HCT116 (cell line): ENCODE measurements around the gene DPP6.

Source experiments
- CBX3 ChIP-seq: IDR thresholded peaks from 2 replicates; pipeline ENCODE4 v1.6.1; 2012; ENCODE audit warnings: low read depth
- CTCF ChIP-seq, 3 experiments: fragments of 200-600 bp in 1 of 3; sonication (generic) in 1 of 3; IDR thresholded peaks in 2 of 3; conservative IDR thresholded peaks in 1 of 3; 2 replicates each; pipeline ENCODE4 v1.5.1; 2012 to 2017; ENCODE audit warnings: low read depth in 2 of 3, low read length in 2 of 3, antibody characterized with exemption in 1 of 3, borderline replicate concordance in 1 of 3, control low read depth in 1 of 3, mild to moderate bottlenecking in 1 of 3, mixed read lengths in 1 of 3, mixed run types in 1 of 3, moderate library complexity in 1 of 3; ENCODE audit not compliant: insufficient read depth in 1 of 3
- EZH2 ChIP-seq: fragments of 200-600 bp; sonication (generic); IDR thresholded peaks from 2 replicates; pipeline ENCODE4 v1.6.1; 2017; ENCODE audit warnings: antibody characterized with exemption, mixed run types
- EZH2phosphoT487 ChIP-seq: fragments of 200-600 bp; IDR thresholded peaks from 2 replicates; pipeline ENCODE4 v1.6.1; 2018; ENCODE audit warnings: antibody characterized with exemption, borderline replicate concordance
- FOSL1 ChIP-seq: IDR thresholded peaks from 2 replicates; pipeline ENCODE4 v1.6.1; 2012; ENCODE audit warnings: low read depth
- JUND ChIP-seq: IDR thresholded peaks from 2 replicates; pipeline ENCODE4 v1.6.1; 2012
- POLR2A ChIP-seq: IDR thresholded peaks from 2 replicates; pipeline ENCODE4 v1.7.0; 2011; ENCODE audit warnings: borderline replicate concordance; ENCODE audit not compliant: insufficient read depth, insufficient read length; ENCODE audit errors: extremely low read depth
- POLR2AphosphoS5 ChIP-seq: IDR thresholded peaks from 2 replicates; pipeline ENCODE4 v1.6.1; 2011; ENCODE audit warnings: mild to moderate bottlenecking, low read depth, low read length, moderate library complexity
- RAD21 ChIP-seq: IDR thresholded peaks from 2 replicates; pipeline ENCODE4 v1.6.1; 2012; ENCODE audit warnings: low read depth, mild to moderate bottlenecking
- SIN3A ChIP-seq: IDR thresholded peaks from 2 replicates; pipeline ENCODE4 v1.6.1; 2012; ENCODE audit warnings: low read depth
- SRF ChIP-seq: IDR thresholded peaks from 2 replicates; pipeline ENCODE4 v1.6.1; 2012; ENCODE audit warnings: low read depth
- ZNF274 ChIP-seq: fragments of 200-500 bp; sonication (Bioruptor generic); IDR thresholded peaks from 2 replicates; pipeline ENCODE4 v1.6.1; 2014; ENCODE audit warnings: mild to moderate bottlenecking, low read depth, low read length, inconsistent platforms
- TF ChIP-seq, protein P1 (sequence below): IDR thresholded peaks from 2 replicates; pipeline ENCODE4 v1.6.1; 2012

- TF ChIP-seq CTCF (IDR thresholded peaks at IDR 0.05 in 2 of 3, conservative IDR thresholded peaks at IDR 0.05 in 1 of 3; ENCODE audit: borderline replicate concordance in 1 of 3, insufficient read depth in 1 of 3, low read depth in 2 of 3, low read length in 2 of 3) (peak; percentile 10 to 57 (median 50); a peak in 4 of 6 replicates), POLR2A (no peak), FOSL1 (no peak), RAD21 (peak; percentile 56), JUND (no peak), POLR2AphosphoS5 (no peak), CBX3 (no peak), ZNF274 (no peak), SIN3A (no peak), EZH2phosphoT487 (no peak), EZH2 (no peak), SRF (no peak)
- TF ChIP-seq, protein P1, sequence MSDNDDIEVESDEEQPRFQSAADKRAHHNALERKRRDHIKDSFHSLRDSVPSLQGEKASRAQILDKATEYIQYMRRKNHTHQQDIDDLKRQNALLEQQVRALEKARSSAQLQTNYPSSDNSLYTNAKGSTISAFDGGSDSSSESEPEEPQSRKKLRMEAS = no peak
These were observed 737.2 kb downstream of the DPP6 start for GRCh38 chr7:154789404-154789803.
